NCI-H82 treated with DMSO at 0.1 percent for 48 hours (cell line): ENCODE measurements around the gene LOXHD1.

ENCODE experiments used
- DNase-seq: peaks from one replicate; lab custom pipeline; 2025; ENCODE audit not compliant: unreplicated experiment; lab: John Stamatoyannopoulos, UW

Gene LOXHD1

GRCh38 chr18:46482831-46483230 is 174.2 kb downstream of the LOXHD1 start:
- DNase-seq: peak; percentile 91

DNA sequence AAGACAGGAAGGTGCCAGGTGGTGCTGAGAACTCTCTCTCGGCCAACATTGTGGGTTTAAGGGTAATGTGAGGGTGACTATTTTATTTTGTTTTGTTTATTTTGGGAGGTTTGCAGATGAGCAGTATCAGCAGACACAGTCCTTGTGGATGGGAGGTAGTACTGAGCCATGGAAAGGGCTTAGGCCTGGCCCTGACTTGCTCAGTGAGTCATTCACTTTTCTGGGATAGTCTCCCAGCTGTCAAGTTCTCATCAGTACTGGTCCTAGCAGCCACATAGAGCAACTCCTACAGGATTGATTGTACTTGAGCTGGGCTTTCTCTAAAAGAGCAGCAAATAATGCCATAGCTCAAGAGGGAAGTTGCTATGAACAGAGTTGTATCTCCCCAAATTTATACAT is 175.2 kb downstream of the LOXHD1 start:
- no peak for DNase-seq

DNA sequence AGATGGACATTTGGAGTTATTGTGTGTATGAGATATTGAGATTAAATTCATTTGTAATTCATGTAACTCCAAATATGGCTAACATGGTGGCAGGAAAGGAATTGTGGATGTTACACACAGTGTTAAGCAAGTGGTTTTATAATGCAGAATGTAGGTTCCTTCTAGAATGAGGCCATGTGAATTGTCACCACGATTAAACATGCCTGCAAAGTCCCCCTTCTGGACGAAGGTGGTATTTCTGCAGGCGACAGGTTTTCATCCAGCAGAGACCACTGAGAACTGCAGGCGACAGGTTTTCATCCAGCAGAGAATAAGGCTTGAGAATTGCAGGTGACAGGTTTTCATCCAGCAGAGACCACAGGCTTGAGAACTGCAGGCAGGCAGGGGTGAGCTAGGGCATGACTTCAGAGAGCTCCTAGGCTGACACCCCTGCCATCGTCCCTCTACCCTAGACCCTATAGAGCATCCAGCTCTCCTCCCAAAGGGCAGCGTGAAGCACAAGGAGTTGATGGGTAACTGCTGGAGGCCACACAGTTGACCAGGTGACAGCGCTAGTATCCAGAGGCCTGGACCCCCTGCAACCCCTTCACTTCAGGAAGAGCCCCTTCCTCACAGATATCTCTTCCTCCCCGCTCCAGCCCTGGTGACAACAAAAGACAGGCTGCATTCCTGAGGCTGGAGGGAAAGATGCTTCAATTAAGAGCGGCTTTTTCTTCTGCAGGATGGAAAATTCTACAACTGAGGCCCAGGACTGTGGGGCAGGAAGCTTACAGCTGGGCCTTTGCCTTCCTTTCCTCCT is 175.8 kb downstream of the LOXHD1 start:
- peak; percentile 15 for DNase-seq

DNA sequence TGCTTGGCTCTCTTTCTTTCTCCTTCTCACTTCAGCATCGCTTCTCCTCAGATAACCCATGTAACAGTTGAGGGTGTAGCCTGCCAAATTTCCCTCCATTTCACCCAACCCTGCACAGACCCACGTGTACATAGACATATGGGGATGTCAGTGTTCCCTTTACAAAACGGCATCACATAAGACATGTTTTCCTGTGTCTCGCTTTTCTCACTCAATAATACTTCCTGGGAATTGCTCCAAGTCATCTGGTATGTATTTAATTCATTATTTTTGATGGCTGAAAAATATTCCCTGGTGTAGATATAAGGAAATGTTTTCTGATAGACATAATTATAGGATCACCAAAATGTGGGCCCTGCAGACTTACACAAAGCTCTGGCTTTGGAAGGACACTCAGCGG is 176.8 kb downstream of the LOXHD1 start:
- DNase-seq: no peak

- no peak for DNase-seq
Measured at GRCh38 chr18:46478796-46479195, 178.2 kb downstream of the LOXHD1 start.

DNA sequence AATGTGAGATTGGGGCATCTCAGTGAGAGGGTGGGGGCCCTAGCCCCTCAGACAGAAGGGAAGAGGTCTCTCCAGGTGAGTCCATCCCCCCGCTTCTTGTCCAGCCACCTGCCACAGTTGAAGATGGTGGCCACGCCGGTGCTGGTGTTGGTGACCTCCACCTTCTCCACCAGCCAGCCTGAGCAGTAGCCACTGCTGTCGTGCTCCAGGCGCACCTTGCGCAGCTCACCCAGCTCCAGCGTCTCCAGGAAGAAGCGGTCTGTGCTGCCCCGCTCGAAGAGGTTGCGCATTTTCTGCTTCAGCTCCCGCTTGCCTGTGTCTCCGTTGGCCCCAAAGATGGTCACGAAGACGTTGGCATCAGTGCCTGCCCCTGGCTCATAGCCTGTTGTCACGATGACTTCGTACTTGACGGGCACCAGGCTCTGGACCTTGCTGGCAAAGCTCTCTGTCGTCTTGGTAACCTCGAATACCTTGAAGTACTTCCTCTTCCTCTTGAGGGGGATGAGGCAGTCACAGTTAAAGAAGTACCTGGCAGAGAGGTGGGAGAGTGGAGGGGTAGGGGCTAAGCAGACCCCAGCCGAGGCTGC is 179.5 kb downstream of the LOXHD1 start:
- no peak for DNase-seq

DNA sequence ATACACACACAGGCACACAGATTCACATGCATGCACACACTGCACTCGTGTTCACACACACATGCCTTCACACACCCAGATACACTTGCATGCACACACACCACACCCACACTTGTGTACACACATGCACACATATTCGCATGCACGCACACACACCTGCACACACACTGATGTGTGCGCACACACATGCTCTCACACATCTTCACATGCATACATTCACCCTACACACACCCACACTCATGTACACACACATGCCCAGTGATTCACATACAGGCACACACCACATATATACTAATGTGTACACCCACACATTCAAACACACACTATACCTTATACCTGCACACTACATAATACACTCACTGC is 181.6 kb downstream of the LOXHD1 start:
- no peak for DNase-seq

- DNase-seq: no peak
Measured at GRCh38 chr18:46474487-46475389, 182.3 kb downstream of the LOXHD1 start.

DNA sequence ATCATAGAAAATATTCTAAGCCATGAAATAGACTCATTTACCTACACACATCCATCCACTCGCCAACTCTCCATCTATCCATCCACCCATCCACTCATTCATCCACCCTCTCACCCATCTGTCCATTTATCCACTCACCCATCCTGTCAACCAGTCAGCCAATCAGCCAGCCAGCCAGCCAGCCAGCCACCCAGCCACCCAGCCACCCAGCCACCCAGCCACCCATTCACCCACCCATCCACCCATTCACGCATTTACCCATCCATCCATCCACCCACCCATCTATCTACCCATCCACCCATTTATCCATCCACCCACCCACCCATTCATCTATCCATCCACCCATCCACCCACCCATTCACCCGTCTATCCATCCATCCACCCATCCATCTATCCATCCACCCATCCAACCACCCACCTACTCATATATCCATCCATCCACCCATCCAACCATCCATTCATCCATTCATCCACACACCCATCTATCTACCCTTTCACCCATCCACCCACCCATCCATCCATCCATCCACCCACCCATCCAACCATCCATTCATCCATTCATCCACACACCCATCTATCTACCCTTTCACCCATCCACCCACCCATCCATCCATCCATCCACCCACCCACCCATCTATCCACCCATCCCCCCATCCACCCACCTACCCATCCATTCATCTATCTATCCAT is 185.1 kb downstream of the LOXHD1 start:
- no peak for DNase-seq

GRCh38 chr18:46470714-46471113 is 186.3 kb downstream of the LOXHD1 start:
- DNase-seq: no peak

- DNase-seq: no peak
Measured at GRCh38 chr18:46469186-46469915, 187.7 kb downstream of the LOXHD1 start.

DNA sequence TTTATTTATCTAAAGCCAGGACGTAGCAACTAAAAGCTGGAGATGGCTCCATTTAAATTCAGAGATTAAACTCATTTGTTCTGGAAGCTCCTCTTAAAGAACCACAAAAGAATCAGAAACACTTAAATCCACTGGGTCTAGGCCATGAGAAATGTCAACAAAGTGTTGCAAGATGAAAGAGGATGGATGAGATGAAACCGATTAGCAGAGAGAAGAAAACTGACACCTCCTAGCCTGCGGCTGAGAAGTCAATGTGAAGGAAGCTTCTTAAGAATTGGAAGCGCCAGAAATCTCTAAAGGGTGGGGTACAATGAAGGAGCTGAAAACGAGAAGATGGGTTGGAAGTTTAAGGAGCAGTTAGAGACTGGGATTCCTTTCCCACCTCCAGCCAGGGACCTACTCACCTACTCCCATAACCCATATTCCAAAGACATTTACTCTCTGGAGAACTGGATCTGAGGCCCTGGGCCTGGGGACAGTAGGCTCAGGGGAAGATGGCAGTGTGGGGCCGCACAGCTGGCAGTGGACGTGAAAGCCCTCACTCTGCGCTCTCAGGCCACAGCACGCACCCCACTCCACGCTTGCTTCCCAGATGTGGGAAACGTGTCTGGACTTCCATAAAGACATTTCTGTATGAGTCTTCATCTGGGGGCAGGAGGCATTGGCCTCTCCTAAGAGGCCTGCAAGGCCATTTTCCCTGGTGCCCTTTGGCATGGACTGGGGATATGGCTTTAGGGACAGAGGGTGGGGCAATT is 188.4 kb downstream of the LOXHD1 start:
- no peak for DNase-seq

- DNase-seq: peak; percentile 17
Measured at GRCh38 chr18:46466234-46467160, 190.5 kb downstream of the LOXHD1 start.

DNA sequence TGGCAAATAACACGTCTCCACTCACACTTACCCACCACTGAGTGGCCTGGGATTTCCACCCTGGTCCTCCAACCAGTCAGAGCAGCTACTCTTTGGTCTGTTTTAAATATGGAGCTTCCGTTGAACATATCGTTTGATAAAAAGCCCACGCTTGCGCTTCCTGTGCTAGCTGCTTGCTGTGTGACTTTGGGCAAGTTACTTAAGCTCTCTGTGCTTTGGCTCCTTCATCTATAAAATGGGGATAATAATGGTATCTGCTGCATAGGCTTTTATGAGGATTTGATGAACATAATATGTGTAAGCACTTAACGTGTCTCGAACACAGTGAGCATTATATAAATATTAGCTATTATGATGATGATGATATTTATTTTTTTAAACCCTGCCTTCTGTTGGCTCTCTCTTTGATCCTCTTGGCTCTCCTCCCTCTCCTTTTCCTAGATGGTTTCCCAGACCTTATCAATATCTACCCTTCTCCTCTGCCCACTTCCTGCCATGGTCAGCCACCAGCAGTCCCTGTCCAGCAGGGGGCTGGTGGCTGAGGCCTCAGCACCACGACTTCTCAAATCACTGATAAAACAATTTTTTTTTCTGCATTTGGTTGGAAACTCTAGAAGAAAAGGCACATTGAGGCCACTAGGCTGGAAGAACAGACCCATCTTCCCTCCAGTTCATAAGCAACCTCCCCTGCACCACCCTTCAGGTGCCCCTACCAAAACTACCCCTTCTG is 191.9 kb downstream of the LOXHD1 start:
- DNase-seq: no peak

- DNase-seq: peak; percentile 71
Measured at GRCh38 chr18:46462523-46462922, 194.5 kb downstream of the LOXHD1 start.

GRCh38 chr18:46461993-46462392 is 195.0 kb downstream of the LOXHD1 start:
- DNase-seq: no peak

DNA sequence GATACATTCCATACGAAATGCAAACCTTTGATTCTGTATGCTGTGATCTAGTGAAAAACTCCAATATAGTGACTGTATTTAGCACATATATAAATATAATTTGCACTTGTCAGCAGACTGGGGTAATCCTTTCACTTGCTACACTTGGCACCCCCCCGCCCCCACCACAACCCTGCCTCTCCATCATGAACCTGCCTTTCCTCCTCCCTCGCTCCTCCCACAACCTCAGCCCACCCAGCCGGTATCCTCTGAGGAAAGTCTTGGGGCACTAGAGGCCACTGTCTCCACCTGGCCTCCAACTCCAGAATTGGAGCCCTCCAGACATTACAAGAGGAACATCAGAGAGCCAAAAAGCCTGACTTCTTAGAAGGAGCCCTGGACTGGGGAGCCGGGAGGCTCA is 196.3 kb downstream of the LOXHD1 start:
- no peak for DNase-seq

DNA sequence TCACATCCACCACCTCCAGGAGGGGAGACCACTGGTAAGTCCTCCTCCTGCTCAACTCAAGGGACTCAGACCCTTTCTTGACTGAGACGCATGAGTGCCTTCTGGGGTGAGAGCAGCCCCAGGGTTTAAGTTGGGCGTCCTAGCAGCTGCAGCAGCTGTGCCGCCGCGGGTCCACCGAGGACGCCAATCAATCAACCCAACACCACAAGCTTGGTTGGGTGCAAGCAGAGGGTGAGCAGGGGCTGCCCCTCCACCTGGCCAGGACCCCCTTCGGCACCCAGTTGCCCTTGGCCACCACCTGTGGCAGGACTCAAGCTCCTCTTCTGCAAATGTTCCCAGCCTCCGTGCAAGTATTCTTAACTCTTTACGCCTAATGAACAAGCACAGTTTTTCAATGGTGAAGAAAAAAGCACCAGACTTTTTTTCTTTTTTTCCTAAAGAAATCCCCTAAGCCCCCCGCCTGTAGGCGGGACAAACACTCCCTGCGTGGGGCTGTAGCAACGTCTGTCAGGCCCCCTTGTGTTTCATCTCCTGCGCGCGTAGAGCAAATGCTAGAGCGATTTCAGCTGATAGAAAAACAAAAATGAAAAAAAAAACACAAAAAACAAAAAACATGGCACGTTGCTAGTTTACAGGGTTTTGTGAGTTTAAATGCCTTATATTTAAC is 197.1 kb downstream of the LOXHD1 start:
- no peak for DNase-seq
